NCI-H1694 treated with DMSO at 0.1 percent for 48 hours (cell line): ENCODE data around the gene SAMD4A.
"Not testable (repeated sequence)": the region's sequence is repeated elsewhere in the genome, so short reads cannot be mapped to it uniquely, and the experiment has no call there.

Experiments
- DNase-seq: peaks from one replicate; lab custom pipeline; 2025; lab: John Stamatoyannopoulos, UW

SAMD4A gene

GRCh38 chr14:54597795-54598443 is 31.0 kb downstream of the SAMD4A start:
- DNase-seq: no peak

GRCh38 chr14:54599966-54600716 is 33.2 kb downstream of the SAMD4A start:
- DNase-seq: no peak

- no peak for DNase-seq
Observed at GRCh38 chr14:54600717-54601109, 33.8 kb downstream of the SAMD4A start.

- no peak for DNase-seq
Observed at GRCh38 chr14:54603362-54603761, 36.4 kb downstream of the SAMD4A start.

- DNase-seq: no peak
Observed at GRCh38 chr14:54606178-54606577, 39.2 kb downstream of the SAMD4A start.

GRCh38 chr14:54606631-54607133 is 39.8 kb downstream of the SAMD4A start:
- no peak for DNase-seq

- no peak for DNase-seq
Observed at GRCh38 chr14:54609576-54609975, 42.6 kb downstream of the SAMD4A start.

- no peak for DNase-seq
Observed at GRCh38 chr14:54610051-54610977, 43.4 kb downstream of the SAMD4A start.

- no peak for DNase-seq
Observed at GRCh38 chr14:54614296-54614695, 47.4 kb downstream of the SAMD4A start.

GRCh38 chr14:54617467-54617866 is 50.5 kb downstream of the SAMD4A start:
- DNase-seq: no peak

- DNase-seq: no peak
Observed at GRCh38 chr14:54621686-54622085, 54.8 kb downstream of the SAMD4A start.

GRCh38 chr14:54622192-54622958 is 55.4 kb downstream of the SAMD4A start:
- no peak for DNase-seq

- DNase-seq: no peak
Observed at GRCh38 chr14:54623279-54624004, 56.5 kb downstream of the SAMD4A start.

- DNase-seq: not testable (repeated sequence)
Observed at GRCh38 chr14:54624005-54624358, 57.1 kb downstream of the SAMD4A start.

- no peak for DNase-seq
Observed at GRCh38 chr14:54625112-54625511, 58.2 kb downstream of the SAMD4A start.

GRCh38 chr14:54627219-54627539 is 60.3 kb downstream of the SAMD4A start:
- DNase-seq: no peak

GRCh38 chr14:54627540-54628363 is 60.8 kb downstream of the SAMD4A start:
- DNase-seq: no peak

- no peak for DNase-seq
Observed at GRCh38 chr14:54629183-54629582, 62.3 kb downstream of the SAMD4A start.

- no peak for DNase-seq
Observed at GRCh38 chr14:54629635-54630360, 62.9 kb downstream of the SAMD4A start.

GRCh38 chr14:54631016-54631415 is 64.1 kb downstream of the SAMD4A start:
- no peak for DNase-seq
